ENCODE measurements around the gene NR1H3. TPM values are rescaled to one million over a fixed set of nuclear protein-coding genes. Genes with fewer than 3 reads are reported as not detected.
A peak's percentile ranks its signal among the peaks of the same experiment; 100 is the strongest.

NR1H3 gene
- polyA plus RNA-seq, 1 experiment, result 21.9 TPM

GRCh38 chr11:47215366-47215910, 42.4 kb upstream of the NR1H3 start:
- Histone ChIP-seq H3K9me3 (ENCODE audit: control insufficient read depth, insufficient read depth, low read length) (no peaks in the 10 kb centered on the region; the same call in 1 of the 2 replicates), H3K27me3 (ENCODE audit: control insufficient read depth, insufficient read depth, low read length) (no peaks in the 10 kb centered on the region), H3K27ac (ENCODE audit: low read depth, low read length) (peak overlapping the region; percentile 90), H3K4me3 (ENCODE audit: low read depth, low read length) (peak overlapping the region; percentile 80)
- no peak for DNase-seq (ENCODE audit: low read depth, low spot score)
- no peak for TF ChIP-seq CTCF (IDR thresholded peaks at IDR 0.05; ENCODE audit: low read depth, low read length)
- CTCF ChIA-PET, result interaction anchor here (1.4 to 2.5 kb wide), 3 partner anchors 28 to 140 kb away, joined by 3 to 15 read pairs (median 6); no protein-coding TSS in a partner anchor
- POLR2A ChIA-PET, result interaction anchor here (0.6 to 1.9 kb wide), 10 partner anchors 8 to 254 kb away, joined by 3 to 8 read pairs (median 6); partner anchors contain the start of gene ACP2

DNA sequence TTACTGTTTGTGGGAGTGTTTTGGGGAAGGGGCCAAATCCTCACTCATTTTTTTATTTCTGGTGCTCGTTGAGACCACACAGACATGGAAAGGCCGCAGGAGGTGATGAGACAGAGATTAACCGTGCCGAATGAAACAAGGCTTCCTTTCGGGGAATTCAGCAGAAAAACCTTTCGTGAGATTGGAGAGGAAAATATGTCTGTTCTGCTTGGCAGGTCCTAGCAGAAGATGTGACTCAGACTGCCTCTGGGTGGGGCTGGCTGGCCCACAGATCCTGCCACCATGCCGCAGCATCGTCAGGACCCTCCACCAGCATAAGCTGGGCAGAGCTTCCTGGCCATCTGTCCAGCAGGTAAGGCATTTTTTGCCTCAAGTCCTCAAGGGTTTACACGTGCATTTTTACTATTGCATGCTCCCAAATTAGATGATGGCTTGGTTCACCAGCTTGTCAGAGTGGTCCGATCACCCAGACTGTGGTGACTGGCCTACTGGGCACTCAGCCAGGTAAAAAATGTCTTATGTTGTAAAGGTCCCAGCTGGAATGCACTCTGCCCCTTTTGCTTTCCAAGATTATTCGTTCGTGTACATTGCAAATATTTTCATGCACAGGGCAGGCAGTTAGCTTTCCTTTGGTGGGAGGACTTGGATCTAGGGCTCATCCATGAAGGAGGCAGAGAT, 41.5 kb upstream of the NR1H3 start:
- no peak for DNase-seq (ENCODE audit: low read depth, low spot score)
- peak overlapping the region; percentile 80 for H3K4me3 ChIP-seq (ENCODE audit: low read depth, low read length)
- no peak for TF ChIP-seq CTCF (IDR thresholded peaks at IDR 0.05; ENCODE audit: low read depth, low read length)
- H3K9me3 ChIP-seq (ENCODE audit: control insufficient read depth, insufficient read depth, low read length), result no peaks in the 10 kb centered on the region; the same call in 1 of the 2 replicates
- no peaks in the 10 kb centered on the region for H3K27me3 ChIP-seq (ENCODE audit: control insufficient read depth, insufficient read depth, low read length)
- POLR2A ChIA-PET, result interaction anchor here (0.6 to 1.6 kb wide), 4 partner anchors 12 to 71 kb away, joined by 3 to 4 read pairs (median 4); no protein-coding TSS in a partner anchor
- CTCF ChIA-PET, result interaction anchor here (0.5 to 2.5 kb wide), 4 partner anchors 9 to 139 kb away, joined by 3 to 15 read pairs (median 4); no protein-coding TSS in a partner anchor
- H3K27ac ChIP-seq (ENCODE audit: low read depth, low read length), result peak overlapping the region; percentile 90

- Histone ChIP-seq H3K27me3 (ENCODE audit: control insufficient read depth, insufficient read depth, low read length) (no peaks in the 10 kb centered on the region), H3K4me3 (ENCODE audit: low read depth, low read length) (no peak overlapping the region), H3K9me3 (ENCODE audit: control insufficient read depth, insufficient read depth, low read length) (no peaks in the 10 kb centered on the region), H3K27ac (ENCODE audit: low read depth, low read length) (peak overlapping the region; percentile 52)
- POLR2A ChIA-PET, result interaction anchor here (0.8 to 1.2 kb wide), 4 partner anchors 17 to 31 kb away, joined by 3 to 6 read pairs (median 4); partner anchors contain the start of gene ACP2
- CTCF ChIA-PET, result interaction anchor here (0.7 to 1.9 kb wide), 5 partner anchors 14 to 135 kb away, joined by 3 to 7 read pairs (median 4); partner anchors contain the start of gene NR1H3
- DNase-seq (ENCODE audit: low read depth, low spot score), result no peak
- TF ChIP-seq CTCF (IDR thresholded peaks at IDR 0.05; ENCODE audit: low read depth, low read length), result no peak
Measured at GRCh38 chr11:47220401-47220821, 37.4 kb upstream of the NR1H3 start.

DNA sequence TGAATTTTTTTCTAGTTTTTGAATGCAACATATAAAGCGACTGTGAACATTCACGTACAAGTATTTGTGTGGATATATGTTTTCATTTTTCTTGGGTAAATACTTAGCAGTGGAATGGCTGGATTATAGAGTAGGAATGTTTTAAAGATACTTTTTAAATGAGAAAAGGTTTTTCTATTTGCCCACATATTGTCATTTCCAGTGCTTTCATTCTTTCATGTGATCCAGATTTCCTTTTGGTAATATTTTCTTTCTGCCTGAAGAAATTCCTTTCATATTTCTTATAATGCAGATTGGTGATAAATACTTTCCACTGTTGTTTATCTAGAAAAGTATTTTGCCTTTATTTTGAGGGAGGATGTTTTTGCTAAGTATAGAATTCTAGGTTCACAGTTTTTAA, 35.1 kb upstream of the NR1H3 start:
- Histone ChIP-seq H3K4me3 (ENCODE audit: low read depth, low read length) (no peak overlapping the region), H3K27ac (ENCODE audit: low read depth, low read length) (no peak overlapping the region), H3K9me3 (ENCODE audit: control insufficient read depth, insufficient read depth, low read length) (no peaks in the 10 kb centered on the region), H3K27me3 (ENCODE audit: control insufficient read depth, insufficient read depth, low read length) (no peaks in the 10 kb centered on the region)
- ChIA-PET CTCF (no interaction called here), POLR2A (no interaction called here)
- TF ChIP-seq CTCF (IDR thresholded peaks at IDR 0.05; ENCODE audit: low read depth, low read length), result no peak
- DNase-seq (ENCODE audit: low read depth, low spot score), result no peak
